ENCODE measurements around the gene GALNT18. TPM values are rescaled to one million over a fixed set of nuclear protein-coding genes. Genes with fewer than 3 reads are reported as not detected.

Gene GALNT18
- total and polyA plus RNA-seq, 2 of the 4 experiments (the other 2 are of a cell fraction): 9.5 to 11.3 TPM

DNA sequence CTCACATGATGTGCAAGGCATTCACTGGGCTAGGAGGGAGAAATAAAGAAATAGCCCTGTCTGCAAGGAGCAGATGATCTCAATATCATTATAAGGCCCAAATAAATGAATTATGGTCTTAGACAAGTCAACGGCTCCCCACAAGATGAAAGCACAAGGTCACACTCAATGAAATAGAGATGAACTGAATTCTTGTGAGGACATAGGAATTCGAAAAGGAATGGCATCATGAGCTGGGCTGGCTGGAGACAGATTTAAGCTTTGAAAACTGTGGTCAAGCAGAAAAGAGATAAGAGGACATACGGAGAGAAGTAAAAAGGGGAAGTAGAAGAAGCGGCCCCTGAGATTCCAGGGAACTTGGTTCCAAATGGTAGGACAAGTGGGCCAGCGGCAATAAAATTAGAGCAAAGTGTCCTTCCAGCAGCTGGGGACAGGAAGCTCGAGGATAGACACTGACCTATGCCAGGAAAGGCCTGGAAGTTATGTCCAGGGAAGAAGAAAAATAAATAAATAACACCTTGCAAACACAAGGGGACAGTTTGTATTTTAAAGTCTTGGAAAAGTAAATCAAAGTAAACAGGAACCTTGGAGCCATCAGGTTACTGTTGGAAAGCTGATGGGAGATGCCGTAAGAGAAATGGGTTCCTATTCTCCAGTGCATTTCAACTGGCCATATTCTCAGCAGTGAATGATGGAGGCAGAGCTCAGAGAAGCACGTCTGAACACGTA lies 37.8 kb downstream of the GALNT18 start:
- Histone ChIP-seq H3K9me3 (ENCODE audit: control insufficient read depth, insufficient read depth, low read length) (no peaks in the 10 kb centered on the region), H3K79me1 (ENCODE audit: low read depth in 1 of 2, low read length in 2 of 2) (no peaks in the 10 kb centered on the region), H2AFZ (replicated peaks; ENCODE audit: low read length, poor library complexity) (no peak overlapping the region), H4K5ac (ENCODE audit: low read depth, low read length) (no peak overlapping the region; the same call in 1 of the 2 replicates), H2BK20ac (ENCODE audit: low read depth, low read length) (0 out of 2 replicates have a peak overlapping the region, but pooled peaks have one; percentile 1), H3K4me2 (ENCODE audit: low read depth, low read length) (no peak overlapping the region), H3K27me3 (ENCODE audit: control insufficient read depth, insufficient read depth, low read length) (peaks cover 5% of the 10 kb centered on the region; the same call in 1 of the 2 replicates), H3K36me3 (ENCODE audit: control insufficient read depth, insufficient read depth, low read length) (no peaks in the 10 kb centered on the region), H4K20me1 (ENCODE audit: insufficient read depth, low read length) (no peaks in the 10 kb centered on the region), H3K18ac (ENCODE audit: low read depth, low read length) (peak overlapping the region; percentile 19; the same call in 1 of the 2 replicates), H3K9me1 (ENCODE audit: insufficient read depth, low read length) (0 out of 2 replicates have a peak, but pooled peaks cover 3% of the 10 kb centered on the region), H2BK15ac (ENCODE audit: low read depth, low read length) (peak overlapping the region; percentile 35; the same call in 1 of the 3 replicates), H2AK5ac (ENCODE audit: low read depth, low read length) (0 out of 2 replicates have a peak overlapping the region, but pooled peaks have one; percentile 7), H3K14ac (replicated peaks; ENCODE audit: low read depth, low read length) (no peak overlapping the region), H2BK5ac (ENCODE audit: low read depth, low read length, poor library complexity, severe bottlenecking) (peak overlapping the region; percentile 56), H3K56ac (ENCODE audit: extremely low read depth, insufficient read depth, low read length) (no peak overlapping the region), H4K8ac (ENCODE audit: low read depth in 2 of 2, low read length in 2 of 2) (peak overlapping the region in 1 of 2 experiments; percentile 19; a peak in 1 of 4 replicates), H3K4me1 (ENCODE audit: control insufficient read depth, insufficient read depth, low read length) (peaks cover 4% of the 10 kb centered on the region), H2AK9ac (replicated peaks; ENCODE audit: low read depth, low read length, poor library complexity) (no peak overlapping the region), H3K23ac (ENCODE audit: low read depth, low read length) (no peak overlapping the region), H3K4me3 (ENCODE audit: insufficient read depth, low read depth, low read length) (no peak overlapping the region), H3K27ac (ENCODE audit: insufficient read depth, low read length) (peak overlapping the region; percentile 12; the same call in 1 of the 2 replicates), H4K91ac (ENCODE audit: insufficient read depth, low read depth, low read length) (peak overlapping the region; percentile 6; the same call in 1 of the 2 replicates), H2BK120ac (ENCODE audit: low read depth, low read length) (peak overlapping the region; percentile 33; the same call in 1 of the 2 replicates), H3K9ac (ENCODE audit: low read depth, low read length) (no peak overlapping the region), H3K4ac (ENCODE audit: low read depth, low read length) (0 out of 2 replicates have a peak overlapping the region, but pooled peaks have one; percentile 8)
- no peak for TF ChIP-seq RCOR1 (IDR thresholded peaks at IDR 0.05; ENCODE audit: insufficient replicate concordance, low read length)
- no peak for TF ChIP-seq MAFK (IDR thresholded peaks at IDR 0.05; ENCODE audit: low read depth, low read length)
- TF ChIP-seq NFE2L2 (IDR thresholded peaks at IDR 0.05; ENCODE audit: low read depth, low read length): no peak
- no peak for TF ChIP-seq RFX5 (IDR thresholded peaks at IDR 0.05; ENCODE audit: low read depth, low read length)
- TF ChIP-seq CHD1 (IDR thresholded peaks at IDR 0.05; ENCODE audit: low read depth, low read length): no peak
- no peak for TF ChIP-seq CEBPB (IDR thresholded peaks at IDR 0.05; ENCODE audit: low read depth, low read length)
- TF ChIP-seq FOS (IDR thresholded peaks at IDR 0.05; ENCODE audit: low read depth, low read length): no peak
- no peak for TF ChIP-seq MAZ (IDR thresholded peaks at IDR 0.05; ENCODE audit: borderline replicate concordance, low read depth, low read length)
- TF ChIP-seq POLR2A (IDR thresholded peaks at IDR 0.05; ENCODE audit: low read depth, low read length): no peak
- TF ChIP-seq RAD21 (IDR thresholded peaks at IDR 0.05; ENCODE audit: low read length): no peak
- TF ChIP-seq, protein P1, sequence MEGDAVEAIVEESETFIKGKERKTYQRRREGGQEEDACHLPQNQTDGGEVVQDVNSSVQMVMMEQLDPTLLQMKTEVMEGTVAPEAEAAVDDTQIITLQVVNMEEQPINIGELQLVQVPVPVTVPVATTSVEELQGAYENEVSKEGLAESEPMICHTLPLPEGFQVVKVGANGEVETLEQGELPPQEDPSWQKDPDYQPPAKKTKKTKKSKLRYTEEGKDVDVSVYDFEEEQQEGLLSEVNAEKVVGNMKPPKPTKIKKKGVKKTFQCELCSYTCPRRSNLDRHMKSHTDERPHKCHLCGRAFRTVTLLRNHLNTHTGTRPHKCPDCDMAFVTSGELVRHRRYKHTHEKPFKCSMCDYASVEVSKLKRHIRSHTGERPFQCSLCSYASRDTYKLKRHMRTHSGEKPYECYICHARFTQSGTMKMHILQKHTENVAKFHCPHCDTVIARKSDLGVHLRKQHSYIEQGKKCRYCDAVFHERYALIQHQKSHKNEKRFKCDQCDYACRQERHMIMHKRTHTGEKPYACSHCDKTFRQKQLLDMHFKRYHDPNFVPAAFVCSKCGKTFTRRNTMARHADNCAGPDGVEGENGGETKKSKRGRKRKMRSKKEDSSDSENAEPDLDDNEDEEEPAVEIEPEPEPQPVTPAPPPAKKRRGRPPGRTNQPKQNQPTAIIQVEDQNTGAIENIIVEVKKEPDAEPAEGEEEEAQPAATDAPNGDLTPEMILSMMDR (conservative IDR thresholded peaks at IDR 0.05; ENCODE audit: low read depth, low read length): no peak
- TF ChIP-seq, protein P2, sequence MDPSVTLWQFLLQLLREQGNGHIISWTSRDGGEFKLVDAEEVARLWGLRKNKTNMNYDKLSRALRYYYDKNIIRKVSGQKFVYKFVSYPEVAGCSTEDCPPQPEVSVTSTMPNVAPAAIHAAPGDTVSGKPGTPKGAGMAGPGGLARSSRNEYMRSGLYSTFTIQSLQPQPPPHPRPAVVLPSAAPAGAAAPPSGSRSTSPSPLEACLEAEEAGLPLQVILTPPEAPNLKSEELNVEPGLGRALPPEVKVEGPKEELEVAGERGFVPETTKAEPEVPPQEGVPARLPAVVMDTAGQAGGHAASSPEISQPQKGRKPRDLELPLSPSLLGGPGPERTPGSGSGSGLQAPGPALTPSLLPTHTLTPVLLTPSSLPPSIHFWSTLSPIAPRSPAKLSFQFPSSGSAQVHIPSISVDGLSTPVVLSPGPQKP (IDR thresholded peaks at IDR 0.05; ENCODE audit: borderline replicate concordance, low read depth, low read length): no peak
- ATAC-seq (ENCODE audit: low read depth) (no peak), DNase-seq (peak; percentile 9)
- ChIA-PET CTCF (no interaction called here), POLR2A (ENCODE audit: unreplicated experiment) (interaction anchor here (0.6 kb wide), 1 partner anchor 478 kb away, joined by 4 read pairs; no protein-coding TSS in a partner anchor)
- intact Hi-C loops (cut with micrococcal nuclease): no loop called here
- 90% methylated on average over 3 of the region's 9 CpGs; no CpG with 5 or more reads in 1 of the 2 experiments for WGBS, 2 experiments (ENCODE audit: extremely low coverage in 2 of 2, insufficient read length in 1 of 2)
- in situ Hi-C loops (cut with MboI; ENCODE audit: low sequenced_read_pairs): no loop called here
- no TSS peak for BruUV-seq (replicated peaks)
- dilution Hi-C loops (cut with HindIII; ENCODE audit: low sequenced_read_pairs, unreplicated experiment): no loop called here

Measured in IMR-90 (cell line).